IPS DF 4.7 (cell line): ENCODE data around the gene MRE11.
"Not testable (repeated sequence)": the region's sequence is repeated elsewhere in the genome, so short reads cannot be mapped to it uniquely, and the experiment has no call there.

ENCODE experiments used
- DNase-seq: peaks from one replicate; pipeline ENCODE4 v3.0.0-alpha.2; 2013; ENCODE audit warnings: low spot score; ENCODE audit errors: extremely low read depth

The MRE11 gene

DNA sequence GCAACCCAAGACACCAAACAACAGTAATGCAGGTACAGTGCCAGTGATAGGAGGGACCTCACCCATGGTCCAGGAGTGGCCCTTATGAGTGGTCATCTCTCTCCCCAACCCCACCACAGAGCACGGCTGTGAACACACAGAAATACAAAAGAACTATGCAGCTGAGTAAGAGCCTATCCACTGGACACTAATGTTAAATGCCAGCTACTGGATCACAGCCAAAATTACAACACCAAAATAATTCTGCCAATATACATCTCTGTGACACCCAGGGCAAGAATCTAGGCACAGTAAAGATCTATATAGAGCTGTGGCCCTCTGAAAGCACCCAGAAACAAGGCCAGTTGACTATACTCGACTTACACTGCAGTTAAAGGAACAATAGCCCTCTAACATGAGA, 69.6 kb downstream of the MRE11 start:
- no peak for DNase-seq

DNA sequence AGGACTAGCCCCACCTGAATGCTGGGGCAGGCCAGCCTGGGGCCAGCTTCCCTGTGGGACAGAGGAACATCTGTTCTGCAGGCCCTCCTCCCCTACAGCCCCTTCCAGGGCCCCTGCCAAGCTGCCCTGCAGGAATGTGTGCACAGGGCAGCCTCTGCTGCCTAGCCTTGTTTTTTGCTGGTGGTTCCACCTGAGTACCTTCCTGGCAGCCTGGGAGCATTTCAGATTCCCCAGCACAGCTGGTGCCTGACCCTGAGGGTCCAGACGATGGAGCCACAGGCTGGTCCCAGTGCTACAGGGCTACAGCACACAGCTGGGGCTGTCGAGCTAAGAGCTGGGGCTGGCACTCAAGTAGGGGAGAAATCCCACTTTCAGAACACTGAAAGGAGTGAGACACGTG, 70.1 kb downstream of the MRE11 start:
- DNase-seq, result no peak

DNA sequence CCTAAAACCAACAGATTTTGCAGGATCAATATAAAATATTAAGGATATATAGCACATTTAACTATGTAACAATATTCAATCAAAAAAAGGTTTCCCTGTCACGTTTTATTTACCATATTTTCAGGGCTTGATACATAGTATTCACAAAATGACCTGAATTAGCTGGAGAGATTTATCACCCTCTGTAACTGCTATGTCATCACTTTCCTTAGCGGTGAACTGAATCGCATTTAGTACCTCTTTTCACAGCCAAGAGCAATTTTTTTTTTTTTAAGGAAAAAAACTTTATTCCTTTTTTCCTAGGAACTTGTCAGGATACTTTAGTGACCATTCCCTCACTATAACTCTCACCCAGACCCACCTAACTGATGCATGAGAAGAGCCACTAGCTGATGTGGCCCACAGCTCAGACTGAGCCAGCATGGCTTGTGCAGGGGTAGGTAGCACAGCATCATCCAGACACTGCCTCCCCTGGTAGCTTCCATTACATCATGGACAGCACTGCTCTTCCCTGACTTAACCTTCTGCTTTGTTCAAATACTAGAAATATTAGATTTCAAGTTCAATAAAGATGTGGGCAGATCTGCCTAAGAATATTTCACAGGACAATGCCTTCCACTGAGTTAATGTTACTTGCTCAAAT, 75.4 kb downstream of the MRE11 start:
- no peak for DNase-seq

DNA sequence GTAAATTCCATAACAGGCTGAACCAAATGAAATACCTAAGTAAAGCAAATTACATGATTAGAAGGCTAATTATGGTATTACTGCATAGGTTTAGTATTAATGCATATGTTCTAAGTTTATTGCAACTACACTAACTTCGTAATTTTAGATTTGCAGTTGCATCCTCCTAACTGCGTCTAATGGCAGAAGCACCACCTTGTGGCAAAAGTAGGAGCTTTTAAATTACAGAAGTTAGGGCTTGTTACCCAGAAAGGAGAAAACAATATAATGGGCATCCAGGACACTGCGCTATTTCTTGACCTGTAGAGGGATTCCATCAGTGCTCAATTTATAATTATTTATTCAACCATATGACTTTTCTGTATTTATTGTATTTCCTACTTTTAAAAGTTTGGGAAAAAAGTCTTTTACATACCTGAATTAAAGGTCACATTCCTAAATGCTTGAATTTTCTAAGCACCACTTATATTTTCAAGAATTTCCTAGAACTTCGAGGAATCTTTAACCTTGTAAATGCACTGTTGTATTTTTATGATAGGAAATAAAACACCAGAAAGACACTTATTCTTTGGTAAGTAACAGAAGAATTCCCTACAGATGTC, 76.2 kb downstream of the MRE11 start:
- DNase-seq, result no peak

DNA sequence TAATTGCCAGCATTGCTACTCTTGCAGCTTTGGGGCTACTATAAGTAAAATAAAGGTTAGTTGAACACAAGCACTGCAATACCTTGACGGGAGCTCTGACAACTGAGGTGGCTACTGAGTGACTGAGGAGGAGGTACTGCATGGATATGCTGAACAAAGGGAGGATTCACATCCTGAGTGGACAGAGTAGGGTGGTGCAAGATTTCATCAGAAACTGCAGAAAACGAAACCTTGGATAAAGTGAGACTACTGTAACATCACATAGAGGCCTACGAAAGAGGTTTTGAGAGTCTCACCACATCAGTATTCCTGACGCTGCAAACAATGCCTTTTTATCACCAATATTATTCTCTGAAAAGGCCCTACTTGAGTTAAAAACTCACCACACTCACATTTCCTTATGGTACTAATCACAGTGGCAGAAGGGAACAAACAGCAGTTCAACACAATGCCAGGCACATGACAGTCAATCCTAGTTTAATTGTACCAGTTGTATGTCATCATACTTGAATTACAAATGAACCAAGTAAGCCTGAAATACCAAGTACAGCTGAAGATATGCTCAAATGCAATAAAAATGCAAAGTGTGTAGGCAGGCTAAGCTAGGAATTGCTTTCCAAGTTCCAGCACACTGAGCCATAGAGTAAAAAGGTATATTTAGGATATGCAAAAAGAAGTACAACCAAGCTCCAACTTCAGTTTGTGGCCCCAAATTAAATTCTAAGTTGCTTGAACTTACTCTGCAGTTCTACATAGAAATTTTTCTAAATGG, 88.4 kb downstream of the MRE11 start:
- DNase-seq, result no peak

DNA sequence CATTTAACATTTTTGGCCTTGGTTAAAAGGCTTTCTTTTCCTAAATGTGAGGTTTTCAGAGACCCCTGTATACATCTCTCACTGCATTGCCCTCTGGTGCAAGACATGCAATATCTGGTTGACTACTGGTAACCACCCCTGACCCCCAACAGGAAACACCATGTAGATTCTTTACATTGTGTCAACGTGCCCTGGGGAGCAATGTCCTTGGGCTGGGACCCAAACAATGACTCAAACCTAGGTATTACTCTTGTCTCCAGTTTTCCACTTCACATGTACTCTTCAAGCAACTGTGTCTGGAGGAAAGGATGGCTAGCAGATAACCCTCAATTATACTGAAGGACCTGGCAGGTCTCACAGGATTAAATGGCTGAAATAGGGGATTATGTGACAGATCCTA, 91.3 kb downstream of the MRE11 start:
- no peak for DNase-seq

DNA sequence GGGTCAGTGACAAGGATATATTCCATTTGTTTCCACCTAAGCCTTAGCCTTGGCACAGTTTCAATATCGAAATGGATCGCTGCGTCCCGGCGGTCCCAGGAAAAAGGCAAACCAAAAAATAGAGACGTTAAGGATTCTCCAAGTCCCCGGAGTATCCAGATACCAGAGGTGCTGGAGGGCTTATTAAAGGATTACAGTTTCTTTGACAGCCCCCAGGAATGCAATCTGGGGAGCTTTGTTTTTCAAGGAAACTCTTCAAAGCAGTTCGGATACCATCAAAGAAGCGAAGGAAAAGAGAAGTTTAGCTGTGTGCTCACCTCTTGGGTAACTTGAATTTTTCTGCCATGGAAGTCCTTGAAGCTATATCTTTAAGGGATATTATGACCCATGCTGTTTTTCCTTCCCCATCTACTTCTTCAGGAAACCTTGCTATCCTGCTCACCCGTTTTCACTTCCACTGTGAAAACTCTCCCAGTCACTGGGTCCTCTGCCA, 91.8 kb downstream of the MRE11 start:
- DNase-seq, result no peak

DNA sequence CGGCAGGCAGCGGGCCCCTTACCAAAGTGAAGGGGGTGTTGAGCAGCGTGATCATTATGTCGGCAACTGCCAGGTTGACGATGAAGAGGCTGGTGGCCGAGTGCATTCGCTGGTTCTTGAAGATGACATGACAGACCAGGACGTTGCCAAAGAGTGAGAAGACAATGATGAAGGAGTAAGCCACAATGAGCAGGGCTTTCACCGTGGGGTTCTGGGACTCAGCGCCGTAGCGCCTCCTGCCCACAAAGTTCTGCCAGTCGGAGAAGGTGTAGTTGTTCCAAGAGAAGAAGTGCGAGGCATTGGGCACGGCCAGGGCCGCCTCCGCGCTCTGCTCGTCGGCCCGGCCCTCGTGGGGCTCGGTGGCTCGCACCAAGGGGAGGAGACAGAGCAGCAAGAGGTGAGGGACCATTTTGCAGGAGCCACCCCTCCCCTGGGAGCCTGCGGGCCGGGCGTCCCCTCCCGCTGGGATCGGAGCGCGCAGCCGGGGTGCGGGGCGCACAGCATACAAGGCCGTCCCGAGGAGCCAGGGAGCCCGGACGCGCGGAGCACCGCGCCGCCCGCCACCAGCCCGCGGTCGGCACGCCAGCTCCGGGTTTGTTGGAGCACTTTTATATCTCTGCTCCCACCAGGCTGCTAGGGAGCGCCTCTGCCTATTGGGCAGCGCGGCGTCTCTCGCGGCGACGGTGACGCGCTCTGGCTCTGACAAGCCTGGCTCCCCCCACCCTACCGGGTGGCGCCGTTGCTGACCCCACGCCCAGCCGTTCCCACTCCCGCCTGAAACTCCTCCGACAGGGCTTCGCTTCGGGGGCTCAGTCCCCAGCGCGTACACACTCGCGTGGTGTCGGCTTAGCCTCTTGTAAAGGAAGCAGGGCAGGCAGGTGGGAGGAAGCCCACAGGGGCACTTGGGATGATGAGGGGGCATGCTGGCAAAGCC, 92.5 kb downstream of the MRE11 start, which contains the start of gene GPR83:
TSS of gene GPR83 (minus strand) at position 581 of the 934 bp plus-strand sequence. CDS start at position 409, 172 bp downstream.
- DNase-seq, result no peak

DNA sequence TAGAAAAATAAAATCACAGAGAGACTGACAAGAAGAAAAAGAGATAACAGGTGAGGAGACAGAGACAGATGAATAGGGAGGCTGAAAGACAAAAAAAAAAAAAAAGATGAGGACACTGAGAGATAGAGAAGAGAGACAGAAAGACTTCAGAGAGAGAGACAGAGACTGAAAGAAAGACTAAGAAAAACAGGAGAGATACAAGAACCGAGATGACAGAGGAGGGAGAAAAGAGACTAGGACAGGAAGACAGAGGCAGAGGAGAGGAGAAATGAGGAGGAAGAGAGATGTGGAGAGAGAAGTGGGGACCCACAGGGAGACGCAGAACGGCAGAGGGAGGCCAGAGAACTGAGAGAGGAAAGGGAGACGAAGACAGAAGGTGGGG, 93.2 kb downstream of the MRE11 start:
- DNase-seq, result no peak

DNA sequence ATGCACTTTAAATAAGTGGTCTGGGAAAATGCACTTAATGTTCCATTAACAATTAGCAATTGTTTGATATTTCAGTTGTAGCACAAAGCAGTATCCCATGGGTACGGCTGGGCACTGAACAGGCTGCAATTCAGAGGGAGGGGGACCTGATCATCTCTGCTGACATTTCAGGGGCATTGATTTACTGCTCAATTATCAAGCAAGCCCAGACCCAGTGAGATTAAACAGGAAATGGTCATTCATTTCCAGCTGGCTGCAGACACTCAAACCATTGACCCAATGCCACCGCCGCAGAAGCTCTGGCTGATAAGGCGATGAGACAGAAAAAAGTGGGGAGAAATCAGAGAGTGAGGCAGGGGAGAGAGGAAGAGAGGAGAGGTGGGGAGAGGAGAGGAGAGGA, 93.6 kb downstream of the MRE11 start:
- DNase-seq, result no peak

DNA sequence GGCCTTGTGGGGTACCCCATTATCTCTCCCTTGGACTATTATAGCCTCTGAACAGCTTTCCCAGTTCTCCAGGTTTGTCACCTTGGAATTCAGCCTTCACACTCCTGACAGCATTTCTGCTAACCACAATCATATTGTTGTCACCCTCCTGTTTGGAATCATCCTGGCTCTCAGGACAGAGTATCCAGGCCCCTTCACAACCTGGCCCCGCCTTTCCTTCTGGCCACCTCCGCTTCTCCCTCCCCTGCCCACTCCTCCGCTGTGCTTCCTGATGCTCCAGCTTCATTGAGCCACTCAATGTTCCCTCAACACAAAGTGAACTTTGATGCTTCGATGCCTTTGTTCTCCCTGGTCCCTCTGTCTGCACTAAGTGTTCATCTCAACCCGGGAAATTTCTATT, 95.5 kb downstream of the MRE11 start:
- no peak for DNase-seq

DNA sequence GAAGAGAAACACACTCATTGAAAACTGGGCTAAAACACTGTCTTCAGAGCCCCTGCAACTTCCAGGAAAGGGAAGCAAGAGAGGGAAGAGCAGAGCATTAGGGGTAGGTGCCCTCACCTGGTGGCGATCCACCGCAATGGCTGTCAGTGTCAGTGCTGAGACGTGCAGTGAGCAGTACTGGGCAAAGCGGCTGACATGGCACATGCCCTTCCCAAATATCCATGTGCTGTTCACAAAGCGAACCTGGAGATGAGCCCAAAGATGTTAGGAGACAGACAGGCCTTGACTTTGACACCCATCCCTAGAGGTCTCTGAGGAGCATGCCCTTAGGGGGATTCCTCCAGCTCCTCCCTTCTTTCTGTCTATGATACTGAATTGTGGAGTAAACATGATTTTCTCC, 97.4 kb downstream of the MRE11 start:
- no peak for DNase-seq

DNA sequence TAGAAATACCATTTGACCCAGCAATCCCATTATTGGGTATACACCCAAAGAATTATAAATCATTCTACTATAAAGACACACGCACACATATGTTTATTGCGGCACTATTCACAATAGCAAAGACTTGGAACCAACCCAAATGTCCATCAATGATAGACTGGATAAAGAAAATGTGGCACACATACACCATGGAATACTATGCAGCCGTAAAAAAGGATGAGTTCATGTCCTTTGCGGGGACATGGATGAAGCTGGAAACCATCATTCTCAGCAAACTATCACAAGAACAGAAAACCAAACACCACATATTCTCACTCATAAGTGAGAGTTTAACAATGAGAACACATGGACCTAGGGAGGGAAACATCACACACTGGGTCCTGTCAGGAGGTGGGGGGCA, 101.7 kb downstream of the MRE11 start:
- DNase-seq, result not testable (repeated sequence)

DNA sequence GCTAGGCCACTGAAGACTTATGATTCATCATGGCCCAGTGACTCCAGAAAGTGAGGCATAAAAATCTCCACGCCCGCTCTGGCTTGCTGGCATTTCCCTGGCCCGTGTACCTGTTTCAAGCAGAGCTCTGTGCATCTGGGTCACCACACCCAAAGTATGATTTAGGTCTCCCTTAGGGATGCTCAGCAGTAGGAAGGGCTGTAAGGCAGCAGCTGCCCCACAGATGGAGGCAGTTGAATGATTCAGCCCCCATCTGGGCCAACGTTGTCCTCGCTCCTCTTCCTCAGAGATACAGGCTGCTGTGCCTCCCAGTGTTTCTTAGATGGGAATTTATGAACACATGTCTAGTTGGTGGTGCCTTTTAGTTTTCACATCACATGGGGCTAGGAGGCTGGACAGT, 114.0 kb downstream of the MRE11 start:
- no peak for DNase-seq

DNA sequence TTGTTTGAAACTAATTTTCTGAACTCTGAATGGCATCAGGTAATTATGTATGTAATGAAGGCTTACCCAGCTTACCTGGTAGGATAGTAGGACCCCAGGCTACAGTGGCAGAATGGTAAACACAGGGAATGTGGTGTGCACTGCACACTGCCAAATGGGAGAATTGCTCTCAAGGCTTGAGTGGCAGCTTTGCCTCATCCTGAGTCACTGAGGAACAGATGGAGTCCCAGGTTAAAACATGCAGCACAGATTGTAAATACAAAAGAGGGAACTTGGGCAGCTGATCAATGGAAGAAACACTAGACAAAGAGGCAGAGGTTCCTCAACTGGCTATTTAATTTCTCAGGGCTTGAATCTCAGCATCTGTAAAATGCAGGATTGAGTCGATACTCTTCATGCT, 116.8 kb downstream of the MRE11 start:
- no peak for DNase-seq

DNA sequence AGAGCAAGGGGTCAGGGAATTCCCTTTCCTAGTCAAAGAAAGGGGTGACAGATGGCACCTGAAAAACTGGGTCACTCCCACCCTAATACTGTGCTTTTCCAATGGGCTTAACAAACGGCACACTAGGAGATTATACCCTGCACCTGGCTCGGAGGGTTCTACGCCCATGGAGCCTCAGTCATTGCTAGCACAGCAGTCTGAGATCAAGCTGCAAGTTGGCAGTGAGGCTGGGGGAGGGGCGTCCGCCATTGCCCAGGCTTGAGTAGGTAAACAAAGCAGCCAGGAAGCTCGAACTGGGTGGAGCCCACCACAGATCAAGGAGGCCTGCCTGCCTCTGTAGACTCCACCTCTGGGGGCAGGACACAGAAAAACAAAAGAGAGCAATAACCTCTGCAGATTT, 123.1 kb downstream of the MRE11 start:
- DNase-seq, result not testable (repeated sequence)
